ENCODE results near the gene CRB2. TPM values are rescaled to one million over a fixed set of nuclear protein-coding genes. Genes with fewer than 3 reads are reported as not detected.

CRB2 gene
- total and polyA plus RNA-seq, 2 of the 4 experiments (the other 2 are of a cell fraction): not detected

DNA sequence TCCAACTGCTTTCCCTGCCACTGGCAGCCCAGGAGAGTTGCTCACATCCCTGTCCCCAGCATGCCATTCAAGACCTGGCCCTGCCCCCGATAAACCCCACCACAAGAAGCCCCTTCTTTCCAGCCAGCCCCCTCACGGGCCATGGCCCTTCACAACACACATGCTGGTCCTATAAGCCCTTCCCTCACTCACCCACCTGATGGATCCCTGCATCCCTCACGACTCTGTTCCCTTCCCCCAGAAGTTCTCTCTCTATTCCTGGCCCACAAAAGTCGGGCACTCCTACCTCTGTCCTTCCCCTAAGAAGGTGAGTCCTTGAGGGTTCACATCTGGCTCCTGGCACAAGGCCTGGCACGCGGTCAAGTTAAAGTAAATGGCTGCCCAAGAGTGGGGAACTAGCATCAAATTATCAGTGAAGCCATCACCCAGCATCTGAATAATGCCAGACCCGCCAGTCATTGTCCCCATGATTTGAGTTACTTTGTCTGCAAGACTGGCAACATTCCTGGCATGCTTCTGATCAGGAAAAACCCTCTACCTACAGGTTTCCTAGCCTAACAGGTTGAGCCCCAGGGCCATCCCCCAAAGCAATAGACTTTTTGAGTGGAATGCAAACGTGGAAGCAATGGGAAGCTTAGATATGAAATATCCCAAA, 65.9 kb downstream of the CRB2 start:
- no peaks in the 10 kb centered on the region for H3K4me1 ChIP-seq (ENCODE audit: control insufficient read depth, insufficient read depth, low read length)
- H4K20me1 ChIP-seq (ENCODE audit: insufficient read depth, low read length): no peaks in the 10 kb centered on the region
- no peak overlapping the region for H4K5ac ChIP-seq (ENCODE audit: low read depth, low read length)
- no peak overlapping the region for H4K8ac ChIP-seq (ENCODE audit: low read depth in 2 of 2, low read length in 2 of 2)
- no peak overlapping the region for H2BK20ac ChIP-seq (ENCODE audit: low read depth, low read length)
- dilution Hi-C loops (cut with HindIII; ENCODE audit: low sequenced_read_pairs, unreplicated experiment): no loop called here
- H3K27ac ChIP-seq (ENCODE audit: insufficient read depth, low read length): no peak overlapping the region
- no peak overlapping the region for H3K4me3 ChIP-seq (ENCODE audit: insufficient read depth, low read depth, low read length)
- H3K9me3 ChIP-seq (ENCODE audit: control insufficient read depth, insufficient read depth, low read length): no peaks in the 10 kb centered on the region
- in situ Hi-C loops (cut with MboI; ENCODE audit: low sequenced_read_pairs): no loop called here
- no TSS peak for BruUV-seq (replicated peaks)
- H2BK15ac ChIP-seq (ENCODE audit: low read depth, low read length): no peak overlapping the region
- H4K91ac ChIP-seq (ENCODE audit: insufficient read depth, low read depth, low read length): no peak overlapping the region
- no peaks in the 10 kb centered on the region for H3K79me1 ChIP-seq (ENCODE audit: low read depth in 1 of 2, low read length in 2 of 2)
- no peak overlapping the region for H2AK5ac ChIP-seq (ENCODE audit: low read depth, low read length)
- ATAC-seq (ENCODE audit: low read depth) (no peak), DNase-seq (no peak)
- H3K18ac ChIP-seq (ENCODE audit: low read depth, low read length): no peak overlapping the region
- no peak overlapping the region for H3K23ac ChIP-seq (ENCODE audit: low read depth, low read length)
- H3K36me3 ChIP-seq (ENCODE audit: control insufficient read depth, insufficient read depth, low read length): no peaks in the 10 kb centered on the region
- CTCF ChIA-PET: no interaction called here
- no peaks in the 10 kb centered on the region; the same call in 1 of the 2 replicates for H3K9me1 ChIP-seq (ENCODE audit: insufficient read depth, low read length)
- POLR2A ChIA-PET (ENCODE audit: unreplicated experiment): no interaction called here
- H3K4me2 ChIP-seq (ENCODE audit: low read depth, low read length): no peak overlapping the region
- intact Hi-C loops (cut with micrococcal nuclease): no loop called here
- H3K14ac ChIP-seq (replicated peaks; ENCODE audit: low read depth, low read length): no peak overlapping the region
- H3K27me3 ChIP-seq (ENCODE audit: control insufficient read depth, insufficient read depth, low read length): no peaks in the 10 kb centered on the region
- no peak overlapping the region for H2BK5ac ChIP-seq (ENCODE audit: low read depth, low read length, poor library complexity, severe bottlenecking)
- H2AFZ ChIP-seq (replicated peaks; ENCODE audit: low read length, poor library complexity): no peak overlapping the region
- H3K56ac ChIP-seq (ENCODE audit: extremely low read depth, insufficient read depth, low read length): no peak overlapping the region
- 83% methylated on average over 2 of the region's 8 CpGs; no CpG with 5 or more reads in 1 of the 2 experiments for WGBS, 2 experiments (ENCODE audit: extremely low coverage in 2 of 2, insufficient read length in 1 of 2)
- H2AK9ac ChIP-seq (replicated peaks; ENCODE audit: low read depth, low read length, poor library complexity): no peak overlapping the region
- H3K4ac ChIP-seq (ENCODE audit: low read depth, low read length): no peak overlapping the region
- H3K9ac ChIP-seq (ENCODE audit: low read depth, low read length): no peak overlapping the region
- TF ChIP-seq RAD21 (IDR thresholded peaks at IDR 0.05; ENCODE audit: low read length): no peak
- no peak for TF ChIP-seq MAFK (IDR thresholded peaks at IDR 0.05; ENCODE audit: low read depth, low read length)
- TF ChIP-seq SMC3 (IDR thresholded peaks at IDR 0.05; ENCODE audit: low read depth, low read length): no peak
- TF ChIP-seq FOS (IDR thresholded peaks at IDR 0.05; ENCODE audit: low read depth, low read length): no peak
- no peak for TF ChIP-seq CHD1 (IDR thresholded peaks at IDR 0.05; ENCODE audit: low read depth, low read length)
- TF ChIP-seq, protein P1, sequence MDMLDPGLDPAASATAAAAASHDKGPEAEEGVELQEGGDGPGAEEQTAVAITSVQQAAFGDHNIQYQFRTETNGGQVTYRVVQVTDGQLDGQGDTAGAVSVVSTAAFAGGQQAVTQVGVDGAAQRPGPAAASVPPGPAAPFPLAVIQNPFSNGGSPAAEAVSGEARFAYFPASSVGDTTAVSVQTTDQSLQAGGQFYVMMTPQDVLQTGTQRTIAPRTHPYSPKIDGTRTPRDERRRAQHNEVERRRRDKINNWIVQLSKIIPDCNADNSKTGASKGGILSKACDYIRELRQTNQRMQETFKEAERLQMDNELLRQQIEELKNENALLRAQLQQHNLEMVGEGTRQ (IDR thresholded peaks at IDR 0.05; ENCODE audit: low read depth, low read length): no peak
- TF ChIP-seq CEBPB (IDR thresholded peaks at IDR 0.05; ENCODE audit: low read depth, low read length): no peak
- no peak for TF ChIP-seq POLR2A (IDR thresholded peaks at IDR 0.05; ENCODE audit: low read depth, low read length)
- H2BK120ac ChIP-seq (ENCODE audit: low read depth, low read length): no peak overlapping the region

All from IMR-90 (cell line).